GM18526 (cell line): Measurements from ENCODE around the gene PNCK.

Experiments
- POLR2A ChIP-seq: IDR thresholded peaks from 3 replicates; pipeline ENCODE4 v1.6.1; 2011; ENCODE audit not compliant: insufficient read length; ENCODE audit errors: extremely low read depth

PNCK gene

GRCh38 chrX:153639177-153640044, 34.2 kb downstream of the PNCK start:
- TF ChIP-seq POLR2A = no peak

GRCh38 chrX:153638436-153639176, 35.0 kb downstream of the PNCK start:
- TF ChIP-seq POLR2A = no peak

GRCh38 chrX:153638041-153638371, 35.6 kb downstream of the PNCK start:
- TF ChIP-seq POLR2A = no peak

- no peak for TF ChIP-seq POLR2A
Observed at GRCh38 chrX:153637121-153638040, 36.2 kb downstream of the PNCK start.

- TF ChIP-seq POLR2A = no peak
Observed at GRCh38 chrX:153636716-153637115, 36.9 kb downstream of the PNCK start.

- TF ChIP-seq POLR2A = no peak
Observed at GRCh38 chrX:153635788-153636668, 37.6 kb downstream of the PNCK start.

- no peak for TF ChIP-seq POLR2A
Observed at GRCh38 chrX:153635388-153635787, 38.2 kb downstream of the PNCK start.

GRCh38 chrX:153634832-153635231, 38.8 kb downstream of the PNCK start:
- no peak for TF ChIP-seq POLR2A

- TF ChIP-seq POLR2A = no peak
Observed at GRCh38 chrX:153634236-153634635, 39.4 kb downstream of the PNCK start.

GRCh38 chrX:153633607-153634180, 39.9 kb downstream of the PNCK start:
- TF ChIP-seq POLR2A = no peak

GRCh38 chrX:153633048-153633447, 40.6 kb downstream of the PNCK start:
- no peak for TF ChIP-seq POLR2A

GRCh38 chrX:153632595-153632946, 41.0 kb downstream of the PNCK start:
- no peak for TF ChIP-seq POLR2A

GRCh38 chrX:153631907-153632594, 41.6 kb downstream of the PNCK start:
- TF ChIP-seq POLR2A = no peak

- TF ChIP-seq POLR2A = no peak
Observed at GRCh38 chrX:153631346-153631745, 42.3 kb downstream of the PNCK start.
